D341Med (cell line): Measurements from ENCODE around the gene QSER1.
"Not testable (repeated sequence)": the region's sequence is repeated elsewhere in the genome, so short reads cannot be mapped to it uniquely, and the experiment has no call there.

ENCODE experiments used
- DNase-seq: peaks from one replicate; pipeline ENCODE4 v3.0.0; 2012; ENCODE audit warnings: low spot score

Gene QSER1

GRCh38 chr11:32892355-32893092 lies at the start of gene QSER1:
Gene QSER1 (plus strand): TSS chr11:32892811. CDS start chr11:32893126, 315 bp downstream.
- peak; percentile 93 for DNase-seq

DNA sequence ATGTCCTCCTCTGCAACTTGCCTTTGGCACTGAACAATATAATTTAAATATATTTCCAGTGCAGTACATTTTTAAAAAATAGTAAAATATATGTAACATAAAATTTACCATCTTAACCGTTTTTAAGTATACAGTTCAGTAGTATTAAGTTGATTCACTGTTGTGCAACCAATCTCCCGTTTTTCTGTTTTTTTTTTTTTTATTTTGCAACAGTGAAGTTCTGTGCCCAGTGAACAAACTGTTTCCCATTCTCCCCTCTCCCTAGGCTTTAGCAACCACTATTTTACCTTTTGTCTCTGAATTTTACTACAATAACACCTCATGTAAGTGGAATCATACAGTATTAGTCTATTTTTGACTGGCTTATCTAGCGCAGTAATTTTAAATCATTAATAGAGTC lies 49.1 kb upstream of the QSER1 start:
- no peak for DNase-seq

DNA sequence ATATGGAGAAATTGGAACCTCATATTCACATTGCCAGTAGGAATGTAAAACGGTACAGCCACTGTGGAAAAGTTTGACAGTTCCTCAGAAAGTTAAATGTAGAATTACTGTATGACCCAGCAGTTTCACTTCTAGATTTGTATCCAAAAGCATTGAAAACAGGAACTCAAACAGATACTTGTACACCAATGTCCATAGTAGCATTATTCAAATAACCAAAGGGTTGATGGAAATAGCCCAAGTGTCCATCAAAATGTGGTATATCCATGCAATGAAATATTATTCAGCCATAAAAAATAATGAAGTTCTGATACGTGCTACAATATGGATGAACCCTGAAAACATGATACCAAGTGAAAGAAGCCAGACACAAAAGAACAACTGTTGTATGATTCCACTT lies 45.1 kb upstream of the QSER1 start:
- no peak for DNase-seq

DNA sequence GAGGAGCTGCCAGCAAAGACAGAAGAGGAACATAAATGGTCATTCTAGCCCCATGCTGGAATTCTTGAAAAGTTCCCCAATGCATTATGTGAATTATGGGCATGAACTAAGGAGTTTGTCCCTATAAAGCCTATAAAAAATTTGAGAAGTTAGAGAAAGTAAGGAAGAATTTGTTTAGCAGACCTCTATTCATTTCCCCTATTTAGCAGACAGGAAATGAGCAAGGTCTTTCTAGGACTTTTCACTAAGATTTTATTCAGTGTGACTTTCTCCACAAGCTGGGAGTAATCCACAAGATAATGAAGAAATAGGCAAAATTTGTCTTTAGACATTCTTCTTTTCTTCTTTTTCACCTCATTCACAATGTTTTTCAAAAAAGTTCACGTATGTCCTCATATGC lies 42.9 kb upstream of the QSER1 start:
- no peak for DNase-seq

DNA sequence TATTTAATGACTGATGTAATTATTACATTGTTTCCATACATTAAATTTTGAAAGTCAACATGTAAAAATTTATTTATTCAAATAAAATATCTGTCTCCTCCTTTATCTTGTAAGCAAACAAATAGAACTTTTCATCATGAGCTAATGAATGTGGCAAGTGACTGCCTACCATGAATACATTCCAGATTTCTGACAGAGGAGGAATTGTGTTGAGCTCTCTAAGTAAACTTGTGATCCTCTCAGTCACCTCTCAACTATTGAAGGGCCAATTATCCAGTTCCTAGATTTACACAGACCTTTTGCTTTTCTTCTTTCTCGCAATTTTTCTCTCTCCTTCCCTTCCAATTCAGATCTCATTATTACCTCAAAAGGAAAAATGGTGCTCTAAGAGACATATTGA lies 41.4 kb upstream of the QSER1 start:
- no peak for DNase-seq

GRCh38 chr11:32852207-32852606 lies 40.4 kb upstream of the QSER1 start:
- DNase-seq, result no peak

GRCh38 chr11:32855601-32856000 lies 37.0 kb upstream of the QSER1 start:
- no peak for DNase-seq

GRCh38 chr11:32858731-32859130 lies 33.9 kb upstream of the QSER1 start:
- no peak for DNase-seq

GRCh38 chr11:32861850-32862577 lies 30.6 kb upstream of the QSER1 start:
- DNase-seq, result no peak

DNA sequence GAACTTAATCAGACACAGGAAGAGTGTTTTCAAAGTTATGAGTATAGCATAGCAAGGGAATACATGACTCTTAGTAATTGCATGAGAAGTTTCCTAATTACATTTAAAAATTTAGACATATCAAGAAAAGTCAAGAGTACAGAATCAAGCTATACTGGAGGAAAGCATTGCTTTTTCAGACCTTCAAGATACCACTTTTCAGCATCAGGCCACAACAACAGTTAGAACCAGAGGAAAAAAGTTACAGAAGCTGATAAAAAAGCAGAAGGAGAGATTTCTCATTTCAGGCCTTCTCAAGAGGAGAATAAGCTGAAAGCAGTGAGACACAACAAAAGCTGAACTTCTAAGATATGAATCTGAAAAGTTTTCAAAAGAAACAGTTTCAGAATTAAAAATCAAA lies 28.1 kb upstream of the QSER1 start:
- DNase-seq, result no peak

DNA sequence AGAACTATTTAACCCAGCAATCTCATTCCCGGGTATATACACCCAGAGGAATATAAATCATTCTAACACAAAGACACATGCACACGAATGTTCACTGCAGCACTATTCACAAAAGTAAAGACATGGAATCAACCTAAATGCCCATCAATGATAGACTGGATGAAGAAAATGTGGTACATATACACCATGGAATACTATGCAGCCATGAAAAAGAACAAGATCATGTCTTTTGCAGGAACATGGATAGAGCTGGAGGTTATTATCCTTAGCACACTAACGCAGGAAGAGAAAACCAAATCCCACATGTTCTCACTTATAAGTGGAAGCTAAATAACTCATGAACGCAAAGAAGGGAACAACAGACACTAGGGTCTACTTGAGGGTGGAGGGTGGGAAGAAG lies 23.9 kb upstream of the QSER1 start:
- DNase-seq, result not testable (repeated sequence)

DNA sequence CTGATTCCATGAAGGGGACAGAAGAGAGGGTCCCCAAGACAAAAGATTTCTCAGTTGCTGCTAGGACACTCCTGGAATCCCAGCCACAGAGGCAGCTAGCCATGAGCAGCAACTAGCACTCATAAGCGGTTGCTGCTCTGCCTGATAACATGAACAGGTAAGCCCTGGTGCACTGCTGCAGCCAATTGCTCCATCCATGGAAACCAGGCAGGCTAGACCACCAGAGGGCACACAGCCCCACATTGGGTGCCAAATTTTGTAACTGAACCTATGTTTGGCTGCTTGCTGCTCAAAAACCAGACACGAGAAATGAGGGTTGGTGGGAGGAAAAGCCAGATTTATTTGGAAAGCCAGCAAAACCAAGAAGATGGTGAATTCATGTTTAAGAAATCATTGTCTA lies 21.9 kb upstream of the QSER1 start:
- DNase-seq, result peak; percentile 64

DNA sequence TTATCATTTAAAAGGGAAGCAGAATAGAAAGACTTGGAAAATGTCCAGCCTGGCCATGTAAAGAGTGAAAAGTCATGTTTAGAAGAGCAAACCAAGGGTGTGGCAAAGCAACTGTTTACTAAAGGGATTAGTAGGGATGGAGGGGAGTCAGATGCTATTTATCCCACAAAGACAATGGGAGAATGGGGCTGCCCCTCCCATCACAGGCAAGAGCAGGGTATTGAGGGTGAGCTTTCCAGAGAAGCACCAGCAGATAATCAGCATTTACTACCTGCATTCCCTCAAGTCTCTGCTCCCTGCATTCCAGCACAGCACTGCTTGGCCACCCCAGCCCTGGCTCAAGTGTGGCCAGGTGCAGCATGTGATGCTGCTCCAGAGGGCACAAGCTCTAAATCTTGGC lies 18.5 kb upstream of the QSER1 start:
- no peak for DNase-seq

DNA sequence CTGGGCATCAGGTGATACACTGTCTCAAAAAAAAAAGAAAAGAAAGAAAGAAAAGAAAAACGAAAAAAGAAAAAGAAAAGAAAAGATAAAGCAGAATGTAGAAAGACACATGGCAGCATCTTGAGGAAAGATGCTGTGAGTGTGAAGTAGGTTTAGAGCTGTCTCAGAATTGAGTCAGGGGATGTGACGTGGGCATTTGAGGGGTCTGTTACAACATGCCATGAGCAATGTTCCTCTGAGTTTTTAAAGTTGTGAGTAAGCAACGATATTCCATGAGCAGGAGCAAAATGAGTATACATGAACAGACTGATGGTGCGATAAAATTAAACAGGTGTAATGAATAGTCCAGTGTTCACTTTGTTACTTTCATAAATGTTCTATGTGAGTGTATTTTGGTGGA lies 11.3 kb upstream of the QSER1 start:
- no peak for DNase-seq

GRCh38 chr11:32883421-32883820 lies 9.2 kb upstream of the QSER1 start:
- DNase-seq, result no peak

- DNase-seq, result no peak
These were observed 8.6 kb upstream of the QSER1 start for GRCh38 chr11:32884023-32884422.

DNA sequence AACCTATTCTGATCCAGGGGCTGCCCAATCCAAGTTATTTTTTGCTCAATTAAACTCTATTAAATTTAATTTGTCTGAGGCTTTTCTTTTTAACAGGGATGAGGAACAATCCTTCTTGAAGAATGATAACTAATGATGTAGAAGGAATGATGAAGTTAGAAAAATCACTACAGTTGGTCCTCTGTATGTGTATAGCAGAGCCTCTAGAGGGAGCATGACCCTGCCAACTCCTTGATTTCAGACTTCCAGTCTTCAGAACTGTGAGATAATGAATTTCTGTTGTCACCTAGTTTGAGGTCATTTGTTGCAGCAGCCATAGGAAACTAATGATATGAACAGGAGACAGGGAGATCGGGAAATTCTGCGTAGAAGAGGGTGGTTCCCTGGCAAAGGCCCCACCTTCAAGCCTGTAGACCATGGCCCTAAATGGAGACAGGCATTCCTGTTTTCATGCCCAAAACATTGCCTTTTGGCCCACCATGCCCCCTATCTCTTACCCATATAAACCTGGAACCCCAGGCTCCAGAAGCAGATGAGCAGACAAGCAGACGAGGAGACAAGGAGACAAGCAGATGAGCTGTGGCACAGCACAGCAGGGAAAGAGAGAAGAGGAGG lies 7.7 kb upstream of the QSER1 start:
- DNase-seq, result no peak

DNA sequence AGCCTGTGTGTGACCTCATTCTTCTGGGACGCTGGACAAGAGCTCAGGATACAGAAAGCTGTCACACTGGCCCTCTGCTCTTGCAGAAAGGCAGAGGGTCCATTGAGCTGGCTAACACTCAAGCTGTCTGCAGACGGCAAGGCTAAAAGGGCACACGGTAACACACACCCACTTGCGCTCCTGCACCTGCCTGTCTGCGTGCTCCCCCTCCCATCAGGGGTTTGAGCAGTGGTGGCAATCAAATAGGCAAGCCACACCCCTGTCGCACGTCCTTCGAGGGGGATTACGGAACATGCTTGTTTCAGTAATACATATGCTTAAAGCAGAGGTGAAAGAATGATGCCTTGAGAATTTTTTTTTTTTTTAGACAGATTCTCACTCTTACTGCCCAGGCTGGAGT lies 7.1 kb upstream of the QSER1 start:
- no peak for DNase-seq

DNA sequence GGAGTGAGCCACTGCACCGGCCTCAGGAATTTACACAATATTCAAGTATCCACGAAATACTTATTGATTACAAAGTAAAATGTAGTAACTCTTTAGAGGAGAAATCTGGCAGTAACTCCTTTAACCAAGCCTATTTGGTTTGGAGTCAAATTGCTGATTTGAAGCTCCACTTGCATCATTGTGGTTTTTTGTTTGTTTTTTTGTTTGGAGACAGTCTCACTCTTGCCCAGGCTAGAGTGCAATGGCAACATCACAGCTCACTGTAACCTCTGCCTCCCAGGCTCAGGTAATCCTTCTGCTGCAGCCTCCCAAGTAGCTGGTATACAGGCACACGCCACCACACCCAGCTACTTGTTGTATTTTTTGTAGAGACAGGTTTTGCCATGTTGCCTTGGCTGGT lies 6.4 kb upstream of the QSER1 start:
- DNase-seq, result no peak

DNA sequence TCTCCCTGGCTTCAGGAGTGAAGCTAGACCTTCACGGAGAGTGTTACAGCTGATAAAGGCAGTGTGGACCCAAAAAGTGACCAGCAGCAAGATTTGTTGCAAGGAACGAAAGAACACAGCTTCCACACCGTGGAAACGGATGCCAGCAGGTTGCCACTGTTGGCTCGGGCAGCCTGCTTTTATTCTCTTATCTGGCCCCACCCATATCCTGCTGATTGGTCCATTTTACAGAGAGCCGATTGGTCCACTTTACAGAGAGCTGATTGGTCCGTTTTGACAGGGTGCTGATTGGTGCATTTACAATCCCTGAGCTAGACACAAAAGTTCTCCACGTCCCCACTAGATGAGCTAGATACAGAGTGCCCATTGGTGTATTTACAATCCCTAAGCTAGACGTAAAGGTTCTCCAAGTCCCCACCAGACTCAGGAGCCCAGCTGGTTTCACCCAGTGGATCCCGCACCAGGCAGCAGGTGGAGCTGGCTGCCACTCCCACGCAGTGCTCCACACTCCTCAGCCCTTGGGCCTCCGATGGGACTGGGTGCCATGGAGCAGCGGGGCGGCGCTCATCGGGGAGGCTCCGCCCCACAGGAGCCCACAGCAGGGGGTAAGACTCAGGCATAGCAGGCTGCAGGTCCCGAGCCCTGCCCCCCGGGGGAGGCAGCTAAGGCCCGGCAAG lies 4.8 kb upstream of the QSER1 start:
- not testable (repeated sequence) for DNase-seq

DNA sequence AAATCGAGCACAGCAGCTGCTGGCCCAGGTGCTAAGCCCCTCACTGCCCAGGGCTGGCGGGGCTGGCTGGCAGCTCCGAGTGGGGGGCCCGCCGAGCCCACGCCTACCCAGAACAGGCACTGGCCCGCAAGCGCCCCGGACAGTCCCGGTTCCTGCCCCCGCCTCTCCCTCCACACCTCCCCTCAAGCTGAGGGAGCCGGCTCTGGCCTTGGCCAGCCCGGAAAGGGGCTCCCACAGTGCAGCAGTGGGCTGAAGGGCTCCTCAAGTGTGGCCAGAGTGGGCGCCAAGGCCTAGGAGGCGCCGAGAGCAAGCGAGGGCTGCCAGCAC lies 4.3 kb upstream of the QSER1 start:
- DNase-seq, result not testable (repeated sequence)

GRCh38 chr11:32888805-32889204 lies 3.8 kb upstream of the QSER1 start:
- DNase-seq, result no peak
